Measurements from ENCODE around the gene VEGFA. TPM values are rescaled to one million over a fixed set of nuclear protein-coding genes. Genes with fewer than 3 reads are reported as not detected.

The VEGFA gene
- total RNA-seq, 4 donors from 2014 or later = 510 to 1,437 (median 630) TPM

Small RNAs within 50 kb of the gene (small RNA-seq; reads per million reads assigned to genes)
- gene AL136131.3 = not detected

Other genes starting within 250 kb of the VEGFA start
- 10 to 100 TPM; 22.2 to 58.6 (median 32.9) TPM for gene XPO5, start 194.2 kb upstream of the VEGFA start, total RNA-seq
- gene POLH, start 194.0 kb upstream of the VEGFA start, total RNA-seq = 10 to 100 TPM; 14.8 to 19.5 (median 15.2) TPM
- gene GTPBP2, start 140.9 kb upstream of the VEGFA start, total RNA-seq = 10 to 100 TPM; 50.2 to 65.8 (median 58.1) TPM
- 10 to 100 TPM; 15.9 to 54.8 (median 20.4) TPM for gene MAD2L1BP, start 134.4 kb upstream of the VEGFA start, total RNA-seq
- gene RSPH9, start 125.2 kb upstream of the VEGFA start, total RNA-seq = under 1 TPM in 1 of 4 donors, not detected in 3; 0.13 TPM
- 10 to 100 TPM; 26.3 to 61.1 (median 45.1) TPM for gene MRPS18A, start 82.4 kb upstream of the VEGFA start, total RNA-seq